ENCODE data around the gene ANGPTL4.

Gene ANGPTL4

GRCh38 chr19:8332976-8333766 lies 30.8 kb upstream of the ANGPTL4 start:
- TF ChIP-seq ZBTB7A (IDR thresholded peaks at IDR 0.05; ENCODE audit: low read depth) (no peak), TCF12 (IDR thresholded peaks at IDR 0.05; ENCODE audit: low read depth) (no peak)

GRCh38 chr19:8333767-8334457 lies 30.0 kb upstream of the ANGPTL4 start:
- TF ChIP-seq TCF12 (IDR thresholded peaks at IDR 0.05; ENCODE audit: low read depth) (no peak), YY1 (IDR thresholded peaks at IDR 0.05; ENCODE audit: low read depth) (no peak), EP300 (IDR thresholded peaks at IDR 0.05; ENCODE audit: borderline replicate concordance) (no peak), RAD21 (IDR thresholded peaks at IDR 0.05; ENCODE audit: low read depth) (no peak), EGR1 (IDR thresholded peaks at IDR 0.05) (no peak), TEAD4 (IDR thresholded peaks at IDR 0.05) (no peak), NFIC (IDR thresholded peaks at IDR 0.05) (no peak), CEBPB (IDR thresholded peaks at IDR 0.05) (no peak), FOXM1 (IDR thresholded peaks at IDR 0.05; ENCODE audit: borderline replicate concordance, low read depth) (no peak)
- TF ChIP-seq, protein P1, sequence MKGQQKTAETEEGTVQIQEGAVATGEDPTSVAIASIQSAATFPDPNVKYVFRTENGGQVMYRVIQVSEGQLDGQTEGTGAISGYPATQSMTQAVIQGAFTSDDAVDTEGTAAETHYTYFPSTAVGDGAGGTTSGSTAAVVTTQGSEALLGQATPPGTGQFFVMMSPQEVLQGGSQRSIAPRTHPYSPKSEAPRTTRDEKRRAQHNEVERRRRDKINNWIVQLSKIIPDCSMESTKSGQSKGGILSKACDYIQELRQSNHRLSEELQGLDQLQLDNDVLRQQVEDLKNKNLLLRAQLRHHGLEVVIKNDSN (IDR thresholded peaks at IDR 0.05) = no peak
- TF ChIP-seq, protein P2, sequence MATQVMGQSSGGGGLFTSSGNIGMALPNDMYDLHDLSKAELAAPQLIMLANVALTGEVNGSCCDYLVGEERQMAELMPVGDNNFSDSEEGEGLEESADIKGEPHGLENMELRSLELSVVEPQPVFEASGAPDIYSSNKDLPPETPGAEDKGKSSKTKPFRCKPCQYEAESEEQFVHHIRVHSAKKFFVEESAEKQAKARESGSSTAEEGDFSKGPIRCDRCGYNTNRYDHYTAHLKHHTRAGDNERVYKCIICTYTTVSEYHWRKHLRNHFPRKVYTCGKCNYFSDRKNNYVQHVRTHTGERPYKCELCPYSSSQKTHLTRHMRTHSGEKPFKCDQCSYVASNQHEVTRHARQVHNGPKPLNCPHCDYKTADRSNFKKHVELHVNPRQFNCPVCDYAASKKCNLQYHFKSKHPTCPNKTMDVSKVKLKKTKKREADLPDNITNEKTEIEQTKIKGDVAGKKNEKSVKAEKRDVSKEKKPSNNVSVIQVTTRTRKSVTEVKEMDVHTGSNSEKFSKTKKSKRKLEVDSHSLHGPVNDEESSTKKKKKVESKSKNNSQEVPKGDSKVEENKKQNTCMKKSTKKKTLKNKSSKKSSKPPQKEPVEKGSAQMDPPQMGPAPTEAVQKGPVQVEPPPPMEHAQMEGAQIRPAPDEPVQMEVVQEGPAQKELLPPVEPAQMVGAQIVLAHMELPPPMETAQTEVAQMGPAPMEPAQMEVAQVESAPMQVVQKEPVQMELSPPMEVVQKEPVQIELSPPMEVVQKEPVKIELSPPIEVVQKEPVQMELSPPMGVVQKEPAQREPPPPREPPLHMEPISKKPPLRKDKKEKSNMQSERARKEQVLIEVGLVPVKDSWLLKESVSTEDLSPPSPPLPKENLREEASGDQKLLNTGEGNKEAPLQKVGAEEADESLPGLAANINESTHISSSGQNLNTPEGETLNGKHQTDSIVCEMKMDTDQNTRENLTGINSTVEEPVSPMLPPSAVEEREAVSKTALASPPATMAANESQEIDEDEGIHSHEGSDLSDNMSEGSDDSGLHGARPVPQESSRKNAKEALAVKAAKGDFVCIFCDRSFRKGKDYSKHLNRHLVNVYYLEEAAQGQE (IDR thresholded peaks at IDR 0.05; ENCODE audit: low read depth) = no peak
- TF ChIP-seq, protein P3, sequence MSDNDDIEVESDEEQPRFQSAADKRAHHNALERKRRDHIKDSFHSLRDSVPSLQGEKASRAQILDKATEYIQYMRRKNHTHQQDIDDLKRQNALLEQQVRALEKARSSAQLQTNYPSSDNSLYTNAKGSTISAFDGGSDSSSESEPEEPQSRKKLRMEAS (IDR thresholded peaks at IDR 0.05) = no peak

- TF ChIP-seq, protein P3 (IDR thresholded peaks at IDR 0.05) = peak; percentile 47; the same call in 1 of the 2 replicates
- peak; percentile 32; the same call in 1 of the 2 replicates for TF ChIP-seq TAF1 (IDR thresholded peaks at IDR 0.05; ENCODE audit: low read depth)
- TF ChIP-seq EGR1 (IDR thresholded peaks at IDR 0.05) = no peak
These were observed 29.3 kb upstream of the ANGPTL4 start for GRCh38 chr19:8334458-8335342.

- TF ChIP-seq CREB1 (IDR thresholded peaks at IDR 0.05; ENCODE audit: low read depth) = no peak
- TF ChIP-seq, protein P3 (IDR thresholded peaks at IDR 0.05) = 0 out of 2 replicates have a peak, but pooled peaks have one; percentile 7
These were observed 28.4 kb upstream of the ANGPTL4 start for GRCh38 chr19:8335343-8336071.

DNA sequence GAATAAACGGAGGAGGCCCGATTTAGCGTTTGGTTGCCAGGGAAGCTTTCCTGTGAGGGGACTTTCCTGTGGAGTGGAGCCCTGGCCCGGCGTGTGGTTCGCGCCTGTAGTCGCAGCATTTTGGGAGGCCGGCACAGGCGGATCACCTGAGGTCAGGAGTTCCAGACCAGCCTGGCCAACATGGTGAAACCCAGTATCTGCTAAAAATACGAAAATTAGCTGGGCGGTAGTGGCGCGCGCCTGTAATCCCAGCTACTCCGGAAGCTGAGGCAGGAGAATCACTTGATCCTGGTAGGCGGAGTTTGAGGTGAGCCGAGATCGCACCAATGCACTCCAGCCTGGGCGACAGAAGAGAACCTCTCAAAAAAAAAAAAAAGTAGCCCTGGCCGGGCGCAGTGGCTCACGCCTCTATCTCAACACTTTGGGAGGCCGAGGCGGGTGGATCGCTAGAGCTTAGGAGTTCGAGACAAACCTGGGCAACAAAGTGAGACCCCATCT lies 27.8 kb upstream of the ANGPTL4 start:
- TF ChIP-seq NFIC (IDR thresholded peaks at IDR 0.05) = no peak
- TF ChIP-seq, protein P1 (IDR thresholded peaks at IDR 0.05) = no peak
- no peak for TF ChIP-seq CEBPB (IDR thresholded peaks at IDR 0.05)
- no peak for TF ChIP-seq EP300 (IDR thresholded peaks at IDR 0.05; ENCODE audit: borderline replicate concordance)
- TF ChIP-seq YY1 (IDR thresholded peaks at IDR 0.05; ENCODE audit: low read depth) = no peak
- no peak for TF ChIP-seq TCF12 (IDR thresholded peaks at IDR 0.05; ENCODE audit: low read depth)
- TF ChIP-seq, protein P3 (IDR thresholded peaks at IDR 0.05) = no peak
- TF ChIP-seq TAF1 (IDR thresholded peaks at IDR 0.05; ENCODE audit: low read depth) = no peak

- TF ChIP-seq EGR1 (IDR thresholded peaks at IDR 0.05) = no peak
These were observed 27.3 kb upstream of the ANGPTL4 start for GRCh38 chr19:8336660-8337059.

GRCh38 chr19:8337728-8338127 lies 26.2 kb upstream of the ANGPTL4 start:
- no peak for TF ChIP-seq EGR1 (IDR thresholded peaks at IDR 0.05)
